Stimulated activated naive B cell treated with anti-CD40 and anti-IgM and Interleukin-4, amounts not matched to agents 10 μg/mL and 1 μg/mL and 100 μg/mL, for 72 hours (primary cell): Measurements from ENCODE around the gene GLRX5.
A peak's percentile ranks its signal among the peaks of the same experiment; 100 is the strongest.

Source experiments
- ATAC-seq, 2 donors: fragments of 150-1000 bp; cut with Tn5 transposase; replicated peaks; 2 replicates each; pipeline ENCODE4 v1.10.0; 2021; ENCODE audit warnings: moderate library complexity in 1 of 2
- DNase-seq: peaks from one replicate; pipeline ENCODE4 v3.0.0; 2021
- H3K27ac Mint-ChIP-seq: one replicate; pipeline ENCODE4 v1.8.0; 2022; ENCODE audit warnings: mild to moderate bottlenecking, mixed read lengths
- H3K27me3 Mint-ChIP-seq, 2 donors: one replicate each; pipeline ENCODE4 v1.8.0; 2022; ENCODE audit warnings: mixed read lengths in 2 of 2
- H3K36me3 Mint-ChIP-seq, 2 donors: one replicate each; pipeline ENCODE4 v1.8.0; 2022; ENCODE audit warnings: mixed read lengths in 2 of 2, mild to moderate bottlenecking in 1 of 2
- H3K4me1 Mint-ChIP-seq, 2 donors: one replicate each; pipeline ENCODE4 v1.8.0; 2022; ENCODE audit warnings: mixed read lengths in 2 of 2, mild to moderate bottlenecking in 1 of 2
- H3K4me3 Mint-ChIP-seq, 2 donors: one replicate each; pipeline ENCODE4 v1.8.0; 2022; ENCODE audit warnings: mild to moderate bottlenecking in 2 of 2, mixed read lengths in 2 of 2, moderate library complexity in 1 of 2
- H3K9me3 Mint-ChIP-seq, 2 donors: one replicate each; pipeline ENCODE4 v1.8.0; 2022; ENCODE audit warnings: mixed read lengths in 2 of 2, mild to moderate bottlenecking in 1 of 2

The GLRX5 gene

GRCh38 chr14:95516554-95517181 is 18.2 kb upstream of the GLRX5 start, which contains the start of gene SYNE3:
TSS of gene SYNE3 (minus strand) at chr14:95516650. CDS start at chr14:95475821, 40,829 bp downstream.
- peak; percentile 64 to 70 for ATAC-seq
- Mint-ChIP-seq H3K36me3 (peaks cover 0 to 12% of the 10 kb centered on the region in 2 donors), H3K27ac (peak within 1 kb of the TSS; percentile 91), H3K4me1 (peaks cover 50 to 75% of the 10 kb centered on the region in 2 donors), H3K9me3 (no peaks in the 10 kb centered on the region), H3K27me3 (no peaks in the 10 kb centered on the region), H3K4me3 (peak within 1 kb of the TSS; percentile 88 to 91)
- DNase-seq, result peak; percentile 57

DNA sequence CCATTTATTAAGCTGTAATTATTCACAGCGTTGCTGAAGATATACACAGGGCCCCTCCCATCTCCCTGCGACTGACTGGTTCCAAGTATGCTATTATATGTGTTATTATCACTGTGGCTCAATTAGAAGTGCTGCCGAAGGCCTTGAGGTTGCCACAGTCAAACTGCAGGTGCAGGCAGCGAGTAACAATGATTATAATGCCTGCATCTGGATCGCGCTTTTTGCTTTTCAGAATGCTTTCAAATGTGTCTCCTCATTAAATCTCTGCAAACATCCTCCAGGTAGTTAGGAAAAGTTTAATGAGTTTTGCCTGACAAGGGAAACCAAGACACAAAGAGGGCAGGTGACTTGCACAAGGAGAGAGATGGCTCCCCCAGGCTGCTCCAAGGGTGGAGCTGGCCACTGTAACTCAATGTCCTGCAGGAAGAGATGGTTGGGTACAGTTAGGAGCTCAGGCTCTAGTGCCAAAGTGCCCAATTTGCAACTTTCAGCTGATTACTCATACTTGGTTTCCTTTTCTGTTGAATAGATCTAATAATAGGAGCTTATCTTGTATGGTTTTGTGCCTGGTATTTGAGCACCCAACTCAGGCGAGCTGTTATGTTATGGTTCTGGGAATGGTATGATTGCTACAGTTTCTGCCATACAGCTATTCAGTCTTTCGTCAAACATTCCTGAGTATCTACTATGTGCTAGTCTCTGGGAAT is 16.7 kb upstream of the GLRX5 start:
- no peaks in the 10 kb centered on the region for H3K9me3 Mint-ChIP-seq
- ATAC-seq (peak; percentile 15 to 17), DNase-seq (no peak)
- H3K27ac Mint-ChIP-seq, result peak overlapping the region; percentile 91
- peaks cover 55 to 82% of the 10 kb centered on the region in 2 donors for H3K4me1 Mint-ChIP-seq
- no peaks in the 10 kb centered on the region for H3K27me3 Mint-ChIP-seq
- H3K36me3 Mint-ChIP-seq, result peaks cover 0 to 8% of the 10 kb centered on the region in 2 donors
- H3K4me3 Mint-ChIP-seq, result peak overlapping the region; percentile 76 to 81

- peaks cover 0 to 13% of the 10 kb centered on the region in 2 donors for H3K36me3 Mint-ChIP-seq
- peak overlapping the region; percentile 62 for H3K27ac Mint-ChIP-seq
- no peaks in the 10 kb centered on the region for H3K27me3 Mint-ChIP-seq
- DNase-seq, result peak; percentile 53
- H3K4me3 Mint-ChIP-seq, result peak overlapping the region; percentile 72 to 76
- H3K4me1 Mint-ChIP-seq, result peaks cover 58 to 76% of the 10 kb centered on the region in 2 donors
- peak; percentile 23 to 37 for ATAC-seq
- H3K9me3 Mint-ChIP-seq, result no peaks in the 10 kb centered on the region
Observed at GRCh38 chr14:95519699-95520098, 15.2 kb upstream of the GLRX5 start.

DNA sequence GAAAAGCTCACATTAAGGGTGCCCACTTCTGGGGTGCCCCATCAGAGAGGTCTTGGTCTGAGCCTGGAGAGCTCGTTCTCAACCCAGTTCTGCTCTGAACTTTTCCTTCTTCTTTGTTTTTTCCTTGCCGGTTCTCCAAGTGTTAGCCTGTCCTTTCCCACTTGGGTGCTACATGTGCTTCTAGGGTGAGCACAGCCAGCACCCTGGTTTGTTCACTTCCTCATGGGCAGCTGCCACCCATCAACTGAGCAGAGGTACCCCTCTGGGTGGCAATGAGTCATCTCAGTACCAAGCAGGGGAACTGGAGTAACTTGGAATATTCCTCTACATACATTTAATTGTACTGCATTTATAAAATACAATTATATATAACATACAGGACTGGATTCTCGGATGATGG is 14.5 kb upstream of the GLRX5 start:
- Mint-ChIP-seq H3K27me3 (no peaks in the 10 kb centered on the region), H3K4me3 (peak overlapping the region; percentile 54 to 58), H3K9me3 (no peaks in the 10 kb centered on the region), H3K4me1 (peaks cover 59 to 70% of the 10 kb centered on the region in 2 donors), H3K36me3 (peaks cover 0 to 13% of the 10 kb centered on the region in 2 donors), H3K27ac (peak overlapping the region; percentile 62)
- peak in 1 of 2 donors; percentile 26 for ATAC-seq
- DNase-seq, result no peak

DNA sequence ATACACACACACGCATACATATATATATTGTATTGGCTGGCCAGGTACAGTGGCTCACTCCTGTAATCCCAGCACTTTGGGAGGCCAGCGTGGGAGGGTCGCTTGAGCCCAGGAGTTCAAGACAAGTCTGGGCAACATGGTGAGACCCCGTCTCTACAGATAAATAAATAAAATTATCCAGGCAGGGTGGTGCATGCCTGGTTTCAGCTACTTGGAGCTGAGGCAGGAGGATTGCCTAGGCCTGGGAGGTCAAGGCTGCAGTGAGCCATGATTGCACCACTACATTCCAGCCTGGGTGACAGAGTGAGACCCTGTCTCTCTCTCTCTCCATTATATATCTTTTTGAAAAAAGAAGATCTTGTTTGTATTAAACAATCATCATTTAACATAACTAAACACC is 13.8 kb upstream of the GLRX5 start:
- Mint-ChIP-seq H3K9me3 (no peaks in the 10 kb centered on the region), H3K4me3 (no peak overlapping the region), H3K27ac (no peak overlapping the region), H3K27me3 (no peaks in the 10 kb centered on the region), H3K36me3 (peaks cover 0 to 10% of the 10 kb centered on the region in 2 donors), H3K4me1 (peaks cover 64 to 70% of the 10 kb centered on the region in 2 donors)
- ATAC-seq, result no peak
- DNase-seq, result no peak

DNA sequence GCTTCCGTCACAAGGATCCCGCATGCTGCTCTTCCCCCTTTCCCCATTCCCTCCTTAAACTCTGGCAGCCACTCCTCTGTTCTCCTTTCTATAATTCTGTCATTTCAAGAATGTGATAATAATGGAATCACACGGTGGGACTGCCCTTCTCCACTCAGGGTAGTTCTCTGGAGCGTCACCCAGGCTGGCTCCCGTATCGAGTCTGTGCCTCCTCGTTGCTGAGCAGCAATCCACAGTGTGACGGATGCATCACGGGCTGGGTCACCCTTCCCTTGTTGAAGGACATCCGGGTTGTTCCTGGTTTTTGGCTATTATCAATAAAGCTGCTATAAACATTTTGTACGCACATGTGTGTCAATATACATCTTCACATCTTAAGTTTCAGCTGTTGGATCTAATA is 12.7 kb upstream of the GLRX5 start:
- DNase-seq, result no peak
- Mint-ChIP-seq H3K4me3 (no peak overlapping the region), H3K9me3 (no peaks in the 10 kb centered on the region), H3K36me3 (peaks cover 0 to 10% of the 10 kb centered on the region in 2 donors), H3K4me1 (peaks cover 65 to 68% of the 10 kb centered on the region in 2 donors), H3K27me3 (no peaks in the 10 kb centered on the region), H3K27ac (no peak overlapping the region)
- no peak for ATAC-seq

- H3K36me3 Mint-ChIP-seq, result peaks cover 0 to 10% of the 10 kb centered on the region in 2 donors
- DNase-seq, result no peak
- H3K4me3 Mint-ChIP-seq, result no peak overlapping the region
- H3K4me1 Mint-ChIP-seq, result peaks cover 64 to 68% of the 10 kb centered on the region in 2 donors
- no peak overlapping the region for H3K27ac Mint-ChIP-seq
- no peaks in the 10 kb centered on the region for H3K9me3 Mint-ChIP-seq
- no peak for ATAC-seq
- no peaks in the 10 kb centered on the region for H3K27me3 Mint-ChIP-seq
Observed at GRCh38 chr14:95522556-95522955, 12.3 kb upstream of the GLRX5 start.

DNA sequence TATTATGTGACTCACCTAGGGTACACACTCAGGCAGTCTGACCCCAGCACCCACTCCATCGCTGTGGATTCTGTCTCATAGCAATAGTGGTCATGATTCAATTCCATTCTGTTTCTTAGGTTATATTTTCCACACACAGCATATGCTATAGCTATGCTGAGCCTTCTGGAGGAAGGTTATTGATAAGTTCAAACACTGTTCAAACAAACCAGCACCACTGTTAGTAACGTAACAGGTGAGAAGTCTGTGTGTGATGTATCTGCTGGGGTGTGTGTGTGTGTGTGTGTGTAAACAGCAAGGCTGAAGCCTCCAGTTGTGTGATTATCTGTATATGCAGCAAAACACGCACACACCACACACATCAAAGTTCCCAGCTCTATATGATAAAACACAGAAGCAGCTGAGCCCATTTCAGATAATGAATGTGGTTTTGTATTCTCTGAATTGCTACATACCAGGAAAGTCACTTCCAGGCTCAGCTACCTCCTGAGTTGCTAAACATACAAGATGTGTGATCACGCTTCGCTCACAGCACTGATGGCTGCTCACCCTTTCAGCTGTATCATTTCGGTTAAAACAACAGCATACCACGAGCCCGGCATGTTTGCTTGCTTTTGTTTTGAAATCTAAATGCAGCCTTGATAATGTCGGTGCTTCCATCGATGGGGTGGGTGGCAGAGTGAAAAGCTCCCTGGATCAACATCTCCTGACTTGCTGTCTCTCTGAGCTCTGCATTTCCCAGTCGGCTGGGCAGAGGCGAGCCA is 11.6 kb upstream of the GLRX5 start:
- Mint-ChIP-seq H3K4me1 (peaks cover 57 to 63% of the 10 kb centered on the region in 2 donors), H3K27me3 (no peaks in the 10 kb centered on the region), H3K9me3 (no peaks in the 10 kb centered on the region), H3K36me3 (peaks cover 0 to 10% of the 10 kb centered on the region in 2 donors), H3K4me3 (peak overlapping the region in 1 of 2 donors; percentile 16), H3K27ac (peak overlapping the region; percentile 78)
- ATAC-seq (peak in 1 of 2 donors; percentile 22), DNase-seq (no peak)

DNA sequence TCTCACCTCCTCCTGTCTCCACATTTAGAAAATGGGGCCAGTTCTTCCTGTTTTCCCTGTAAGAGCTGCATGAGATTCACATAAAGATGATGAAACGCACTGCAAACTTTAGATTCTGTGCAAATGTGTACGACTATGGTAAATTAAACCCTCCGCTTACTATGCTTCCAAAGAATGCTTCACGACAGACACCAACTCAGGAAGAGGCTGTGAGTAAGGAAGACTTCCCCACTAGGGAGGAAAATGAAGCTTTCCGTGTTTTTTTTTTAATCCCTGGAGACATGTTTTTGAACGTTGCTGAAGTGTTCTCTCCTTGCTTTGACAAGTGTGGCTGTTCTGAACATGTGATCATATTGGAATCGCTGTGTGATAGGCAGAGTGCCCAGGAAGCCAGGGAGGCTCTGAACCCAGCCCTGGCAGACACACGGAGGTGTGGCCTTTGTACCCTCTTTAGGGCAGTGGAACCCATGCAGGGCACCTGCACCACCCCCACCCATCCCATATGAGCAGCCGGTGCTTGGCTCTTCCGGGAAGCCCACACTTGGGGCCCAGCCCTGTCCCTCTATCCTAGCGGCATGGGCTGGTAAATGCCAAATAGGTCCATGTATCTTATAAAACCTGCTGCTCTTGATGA is 10.9 kb upstream of the GLRX5 start:
- no peak for ATAC-seq
- no peaks in the 10 kb centered on the region for H3K9me3 Mint-ChIP-seq
- peak overlapping the region; percentile 78 for H3K27ac Mint-ChIP-seq
- H3K36me3 Mint-ChIP-seq, result peaks cover 0 to 10% of the 10 kb centered on the region in 2 donors
- DNase-seq, result no peak
- peaks cover 51 to 56% of the 10 kb centered on the region in 2 donors for H3K4me1 Mint-ChIP-seq
- no peaks in the 10 kb centered on the region for H3K27me3 Mint-ChIP-seq
- H3K4me3 Mint-ChIP-seq, result peak overlapping the region; percentile 16 to 59

DNA sequence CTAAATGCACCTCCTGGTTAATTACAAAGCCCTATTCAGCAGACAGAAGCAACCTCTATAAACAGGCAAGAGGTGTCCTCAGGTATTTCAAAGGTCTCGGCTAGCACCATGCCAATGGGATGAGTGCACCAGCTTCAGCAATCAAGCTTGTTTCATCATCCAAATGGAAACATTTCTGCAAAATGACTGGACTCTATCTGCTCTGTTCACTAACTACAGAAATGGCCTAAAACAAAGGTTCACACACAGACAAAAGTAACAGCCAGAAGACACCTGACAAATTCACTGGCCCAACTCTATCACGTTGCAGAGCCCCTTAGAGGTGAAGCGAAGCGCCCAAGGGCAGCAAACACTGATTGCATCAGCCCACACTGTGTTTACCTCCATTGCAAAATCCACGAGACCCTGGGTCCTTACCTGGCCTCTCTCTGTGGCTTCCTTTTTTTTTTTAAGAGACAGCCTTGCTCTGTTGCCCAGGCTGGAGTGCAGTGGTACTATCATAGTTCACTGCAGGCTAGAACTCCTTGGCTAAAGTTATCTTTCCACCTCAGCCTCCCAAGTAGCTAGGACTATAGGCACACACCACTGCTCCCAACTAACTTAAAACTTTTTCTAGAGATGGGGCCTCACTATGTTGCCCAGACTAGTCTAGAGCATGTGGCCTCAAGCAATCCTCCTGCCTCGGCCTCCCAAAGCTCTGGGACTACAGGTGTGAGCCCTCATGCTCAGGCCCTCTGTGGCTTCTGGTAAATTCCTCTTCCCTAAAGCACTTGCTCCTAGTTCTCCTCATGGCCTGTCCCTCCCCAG is 9.9 kb upstream of the GLRX5 start:
- no peak for ATAC-seq
- Mint-ChIP-seq H3K27me3 (no peaks in the 10 kb centered on the region), H3K4me3 (no peak overlapping the region)

GRCh38 chr14:95525999-95526398 is 8.9 kb upstream of the GLRX5 start:
- no peaks in the 10 kb centered on the region for H3K27me3 Mint-ChIP-seq
- peak overlapping the region; percentile 6 for H3K27ac Mint-ChIP-seq
- H3K4me3 Mint-ChIP-seq, result no peak overlapping the region
- peaks cover 41 to 49% of the 10 kb centered on the region in 2 donors for H3K4me1 Mint-ChIP-seq
- peaks cover 0 to 18% of the 10 kb centered on the region in 2 donors for H3K36me3 Mint-ChIP-seq
- no peaks in the 10 kb centered on the region for H3K9me3 Mint-ChIP-seq
- no peak for DNase-seq
- ATAC-seq, result no peak

More for the DNA sequence above, 9.9 kb upstream of the GLRX5 start:
- Mint-ChIP-seq H3K27ac (no peak overlapping the region), H3K4me1 (peaks cover 42 to 46% of the 10 kb centered on the region in 2 donors), H3K9me3 (no peaks in the 10 kb centered on the region), H3K36me3 (peaks cover 0 to 10% of the 10 kb centered on the region in 2 donors)
- DNase-seq, result no peak

DNA sequence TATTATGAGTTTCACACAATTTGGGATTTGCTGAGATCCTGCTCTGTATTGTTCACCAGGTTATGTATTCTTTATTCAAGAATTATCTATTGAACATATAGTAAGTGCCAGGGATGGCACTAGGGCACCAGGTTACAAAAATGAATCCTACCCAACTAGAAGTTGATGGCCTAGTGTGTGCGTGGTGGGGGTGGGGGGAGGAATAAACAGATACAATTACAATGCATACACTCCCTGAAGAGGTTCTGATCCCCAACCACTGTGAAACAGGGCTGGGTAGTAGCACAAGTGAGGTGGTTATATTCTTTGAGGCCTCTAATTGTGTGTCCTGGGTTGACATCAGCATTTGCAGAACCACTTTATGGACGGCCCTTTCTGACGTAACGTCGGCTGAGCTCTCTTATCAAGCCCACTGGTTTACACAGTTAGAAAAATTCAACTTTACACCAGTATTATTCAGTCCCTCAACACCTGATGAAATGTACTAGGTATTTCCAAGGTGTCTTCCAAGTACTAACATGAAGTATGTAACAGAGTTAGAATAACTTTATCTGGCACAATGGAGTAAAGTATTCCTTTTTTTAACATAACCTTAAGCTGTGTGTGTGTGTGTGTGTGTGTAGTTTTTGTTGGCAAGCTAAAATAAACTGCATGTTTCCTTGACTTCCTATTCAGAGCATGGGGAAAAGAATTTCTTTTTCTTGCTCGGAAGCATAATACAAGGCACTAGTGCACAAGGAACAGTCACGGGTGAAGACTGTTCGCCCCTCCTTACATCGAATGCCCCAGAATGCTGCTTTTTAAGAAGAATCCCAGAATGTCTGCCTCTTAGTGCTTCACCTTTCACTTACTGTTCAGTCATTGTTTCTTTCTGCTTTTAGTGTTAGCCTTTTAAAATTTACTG is 8.1 kb upstream of the GLRX5 start:
- H3K4me1 Mint-ChIP-seq, result peaks cover 46 to 55% of the 10 kb centered on the region in 2 donors
- H3K4me3 Mint-ChIP-seq, result no peak overlapping the region
- H3K36me3 Mint-ChIP-seq, result peaks cover 0 to 25% of the 10 kb centered on the region in 2 donors
- peak overlapping the region; percentile 47 for H3K27ac Mint-ChIP-seq
- ATAC-seq, result no peak
- no peak for DNase-seq
- no peaks in the 10 kb centered on the region for H3K9me3 Mint-ChIP-seq
- H3K27me3 Mint-ChIP-seq, result no peaks in the 10 kb centered on the region
